Erythroblast (primary cell): ENCODE results near the gene REPIN1.

Source experiments
- DNase-seq, 2 experiments: peaks; one replicate each; lab custom pipeline; 2025; lab: John Stamatoyannopoulos, UW
- GATA1 ChIP-seq: IDR thresholded peaks from 2 replicates; pipeline ENCODE4 v1.6.1; 2011; ENCODE audit warnings: low read depth, mild to moderate bottlenecking, control low read depth, low read length, moderate library complexity
- POLR2A ChIP-seq: IDR thresholded peaks from 2 replicates; pipeline ENCODE4 v1.6.1; 2011; ENCODE audit warnings: mild to moderate bottlenecking, low read length

REPIN1 gene

GRCh38 chr7:150371131-150371995 is 2.7 kb downstream of the REPIN1 start:
- TF ChIP-seq GATA1: no peak
- no peak for TF ChIP-seq POLR2A
- no peak for DNase-seq

DNA sequence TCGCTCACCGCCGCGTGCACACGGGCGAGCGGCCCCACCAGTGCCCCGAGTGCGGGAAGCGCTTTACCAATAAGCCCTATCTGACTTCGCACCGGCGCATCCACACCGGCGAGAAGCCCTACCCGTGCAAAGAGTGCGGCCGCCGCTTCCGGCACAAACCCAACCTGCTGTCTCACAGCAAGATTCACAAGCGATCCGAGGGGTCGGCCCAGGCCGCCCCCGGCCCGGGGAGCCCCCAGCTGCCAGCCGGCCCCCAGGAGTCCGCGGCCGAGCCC is 3.3 kb downstream of the REPIN1 start:
- no peak for DNase-seq
- TF ChIP-seq POLR2A (no peak), GATA1 (no peak)

- TF ChIP-seq POLR2A (no peak), GATA1 (no peak)
- no peak for DNase-seq
Measured at GRCh38 chr7:150372271-150373048, 3.8 kb downstream of the REPIN1 start.

- no peak for TF ChIP-seq GATA1
- TF ChIP-seq POLR2A: no peak
- DNase-seq: no peak
Measured at GRCh38 chr7:150373049-150373801, 4.6 kb downstream of the REPIN1 start.

GRCh38 chr7:150374026-150374425 is 5.4 kb downstream of the REPIN1 start:
- DNase-seq: no peak
- TF ChIP-seq POLR2A (no peak), GATA1 (no peak)

GRCh38 chr7:150374472-150374871 is 5.8 kb downstream of the REPIN1 start:
- no peak for DNase-seq
- no peak for TF ChIP-seq POLR2A

DNA sequence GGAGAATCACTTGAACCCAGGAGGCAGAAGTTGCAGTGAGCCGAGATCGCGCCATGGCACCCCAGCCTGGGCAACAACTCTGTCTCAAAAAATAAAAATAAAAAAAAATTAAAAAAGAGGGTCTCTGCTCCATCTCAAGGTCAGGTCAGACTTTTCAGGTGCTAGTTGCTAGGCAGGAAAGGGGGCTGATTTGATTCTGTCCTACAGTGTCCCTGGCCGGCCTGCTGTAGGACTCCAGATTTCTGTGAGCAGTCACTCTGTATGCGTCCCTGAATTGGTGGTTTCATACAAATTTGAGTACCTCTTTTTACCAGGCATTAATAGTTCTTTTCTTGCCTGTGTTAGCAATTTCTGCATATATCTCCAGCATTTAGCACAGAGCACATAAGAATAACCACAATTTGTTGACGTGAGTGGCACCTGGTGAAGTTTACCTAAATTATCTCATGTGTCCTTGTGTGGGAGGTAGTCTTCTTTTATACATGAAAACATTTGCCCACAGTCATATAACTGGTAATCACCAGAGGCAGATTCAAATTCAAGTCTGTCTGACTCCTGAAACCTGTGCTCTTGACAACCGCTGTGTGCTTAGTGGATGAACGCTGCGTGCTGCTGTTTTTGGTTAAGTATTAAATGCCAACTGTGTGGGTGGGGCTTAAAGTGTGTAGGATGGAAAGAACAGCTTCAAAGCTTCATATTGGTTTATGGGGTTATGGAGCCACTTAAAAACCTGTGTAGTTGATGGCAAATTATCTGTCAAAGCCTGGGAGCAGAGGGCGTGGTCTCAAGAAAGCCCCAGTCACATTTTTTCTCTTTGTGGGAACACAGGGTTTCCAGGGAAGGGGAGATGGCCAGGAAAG is 7.3 kb downstream of the REPIN1 start:
- TF ChIP-seq GATA1 (no peak), POLR2A (no peak)
- no peak for DNase-seq

GRCh38 chr7:150376560-150376959 is 7.9 kb downstream of the REPIN1 start:
- DNase-seq: no peak
- no peak for TF ChIP-seq GATA1

DNA sequence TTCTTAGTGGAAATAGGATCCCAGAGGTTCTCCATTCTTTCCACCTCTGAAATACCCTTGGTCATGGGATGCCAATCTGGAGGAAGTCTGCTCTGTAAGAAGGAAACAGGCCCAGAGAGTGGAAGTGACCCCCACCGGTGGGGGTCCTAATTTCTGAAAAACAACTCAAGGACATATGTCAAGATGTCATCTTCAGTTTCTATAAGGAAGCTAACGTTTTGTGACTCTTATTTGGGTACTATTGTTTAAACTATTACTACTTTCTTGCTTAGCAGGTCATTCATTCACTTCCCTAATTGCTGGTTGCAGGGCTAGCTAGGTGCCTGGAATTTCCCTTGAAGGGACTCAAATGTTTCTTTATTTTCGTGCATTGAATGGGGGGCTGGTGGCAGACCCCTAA is 8.6 kb downstream of the REPIN1 start:
- DNase-seq: no peak
- TF ChIP-seq GATA1 (no peak), POLR2A (no peak)

DNA sequence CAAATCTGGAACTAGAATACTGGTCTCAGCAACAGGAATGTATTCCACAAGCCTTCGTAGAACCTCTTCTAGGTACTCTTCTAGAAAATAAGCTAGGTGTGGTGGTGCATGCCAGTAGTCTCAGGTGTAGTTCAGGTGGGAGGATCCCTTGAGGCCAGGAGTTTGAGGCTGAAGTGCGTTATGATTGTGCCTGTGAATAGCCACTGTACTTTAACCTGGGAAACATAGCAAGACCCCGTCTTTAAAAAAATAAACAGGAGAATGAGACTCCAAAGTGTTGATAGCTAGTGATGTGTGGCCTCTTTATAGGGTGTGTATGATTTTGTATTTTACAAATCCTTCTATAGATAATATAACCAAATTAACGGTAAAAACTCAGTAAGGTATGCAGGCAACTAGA is 9.0 kb downstream of the REPIN1 start:
- TF ChIP-seq GATA1: no peak
- no peak for TF ChIP-seq POLR2A
- DNase-seq: no peak

GRCh38 chr7:150378115-150378852 is 9.7 kb downstream of the REPIN1 start:
- TF ChIP-seq POLR2A (no peak), GATA1 (no peak)
- peak; percentile 58 to 60 for DNase-seq

DNA sequence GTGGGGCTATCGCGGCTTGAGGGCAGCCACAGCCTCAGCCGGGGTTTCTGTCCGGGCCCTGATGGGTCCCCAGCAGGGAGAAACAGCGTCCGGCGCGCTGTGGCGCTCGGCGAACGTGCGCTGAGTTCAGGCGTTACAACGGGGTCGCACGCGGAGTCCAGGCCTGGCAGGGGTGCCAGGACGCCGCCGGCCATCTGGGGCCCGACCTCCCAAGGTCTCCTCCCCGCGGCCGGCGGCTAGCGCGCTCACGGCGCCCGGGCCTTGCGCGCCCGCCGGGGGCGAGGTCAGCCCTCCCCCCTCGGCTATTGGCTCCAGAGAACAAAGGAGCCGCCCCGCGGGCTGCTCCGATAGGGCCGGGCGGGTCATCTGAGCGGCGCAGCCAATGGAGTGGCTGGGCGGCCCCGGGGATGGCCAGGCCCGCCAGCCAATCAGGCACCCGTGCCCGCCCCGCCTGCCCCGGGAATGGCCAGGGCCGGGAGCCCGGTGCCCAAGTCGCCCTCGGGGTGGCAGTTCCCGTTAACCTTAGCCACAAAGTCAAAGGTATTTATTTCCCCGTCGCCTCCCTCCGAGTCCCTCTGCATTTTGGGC is 10.3 kb downstream of the REPIN1 start, which contains the start of gene ZNF775:
Gene ZNF775, plus strand, starts transcription at position 478 of the 588 bp plus-strand sequence. CDS start 9,141 bp downstream, outside the sequence.
- TF ChIP-seq GATA1 (no peak), POLR2A (peak; percentile 95)
- peak; percentile 92 to 95 for DNase-seq
